Glutamatergic neuron (in vitro differentiated cells): ENCODE measurements around the gene GABPB1. TPM values are rescaled to one million over a fixed set of nuclear protein-coding genes. Genes with fewer than 3 reads are reported as not detected.

Experiments
- DNase-seq: peaks from one replicate; pipeline ENCODE4 v3.0.0; 2022
- H3K27ac Mint-ChIP-seq: one replicate; pipeline ENCODE4 v1.8.0; 2020; ENCODE audit warnings: mild to moderate bottlenecking, mixed read lengths, inconsistent platforms; ENCODE audit not compliant: unreplicated experiment
- H3K27me3 Mint-ChIP-seq: one replicate; pipeline ENCODE4 v1.8.0; 2020; ENCODE audit warnings: mild to moderate bottlenecking, moderate library complexity, mixed read lengths, inconsistent platforms; ENCODE audit not compliant: unreplicated experiment
- H3K36me3 Mint-ChIP-seq: one replicate; pipeline ENCODE4 v1.8.0; 2020; ENCODE audit warnings: mild to moderate bottlenecking, mixed read lengths, inconsistent platforms; ENCODE audit not compliant: unreplicated experiment
- H3K4me1 Mint-ChIP-seq: one replicate; pipeline ENCODE4 v1.8.0; 2020; ENCODE audit warnings: mild to moderate bottlenecking, low read depth, mixed read lengths, inconsistent platforms; ENCODE audit not compliant: unreplicated experiment
- H3K4me3 Mint-ChIP-seq: one replicate; pipeline ENCODE4 v1.8.0; 2020; ENCODE audit warnings: mild to moderate bottlenecking, mixed read lengths, inconsistent platforms; ENCODE audit not compliant: unreplicated experiment
- H3K9me3 Mint-ChIP-seq: one replicate; pipeline ENCODE4 v1.8.0; 2020; ENCODE audit warnings: mild to moderate bottlenecking, moderate library complexity, mixed read lengths, inconsistent platforms; ENCODE audit not compliant: unreplicated experiment
- total RNA-seq: library from RNA; stranded (reverse); fragmentation: NEBNext Ultra II Directional; extraction: Animal tissue kit (Norgen Biotek cat#: 25700); gene quantifications from one replicate; pipeline ENCODE4 v1.2.1, GENCODE V29; 2021; ENCODE audit not compliant: unreplicated experiment
- TF ChIP-seq, protein P1 (sequence below): fragments of 200-600 bp; sonication (generic); IDR thresholded peaks from one replicate; pipeline ENCODE4 v1.5.0; 2021; ENCODE audit not compliant: partially characterized antibody, unreplicated experiment

GABPB1 gene
- total RNA-seq, 1 donor from 2014 or later: 23.9 TPM

DNA sequence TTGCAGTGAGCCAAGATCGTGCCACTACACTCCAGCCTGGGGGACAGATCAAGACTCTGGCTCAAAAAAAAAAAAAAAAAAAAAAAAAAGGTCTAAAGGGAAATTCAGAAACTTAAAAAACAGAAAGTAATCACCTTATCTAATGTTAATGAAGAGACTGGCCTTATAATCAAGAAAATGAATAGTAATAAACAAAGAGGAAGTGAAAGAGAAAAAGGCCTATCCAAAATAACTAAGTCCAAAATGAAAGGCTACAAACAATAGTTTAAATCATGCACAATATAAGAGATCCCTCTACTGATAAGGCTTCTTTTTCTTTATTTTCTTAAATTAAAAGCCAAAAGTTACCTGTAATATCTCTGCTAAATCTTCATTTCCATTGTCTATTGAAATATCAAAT lies 52.4 kb downstream of the GABPB1 start:
- H3K4me1 Mint-ChIP-seq: no peaks in the 10 kb centered on the region
- no peaks in the 10 kb centered on the region for H3K27me3 Mint-ChIP-seq
- no peak overlapping the region for H3K27ac Mint-ChIP-seq
- H3K4me3 Mint-ChIP-seq: no peak overlapping the region
- H3K36me3 Mint-ChIP-seq: peaks cover 7% of the 10 kb centered on the region
- no peaks in the 10 kb centered on the region for H3K9me3 Mint-ChIP-seq
- TF ChIP-seq, protein P1, sequence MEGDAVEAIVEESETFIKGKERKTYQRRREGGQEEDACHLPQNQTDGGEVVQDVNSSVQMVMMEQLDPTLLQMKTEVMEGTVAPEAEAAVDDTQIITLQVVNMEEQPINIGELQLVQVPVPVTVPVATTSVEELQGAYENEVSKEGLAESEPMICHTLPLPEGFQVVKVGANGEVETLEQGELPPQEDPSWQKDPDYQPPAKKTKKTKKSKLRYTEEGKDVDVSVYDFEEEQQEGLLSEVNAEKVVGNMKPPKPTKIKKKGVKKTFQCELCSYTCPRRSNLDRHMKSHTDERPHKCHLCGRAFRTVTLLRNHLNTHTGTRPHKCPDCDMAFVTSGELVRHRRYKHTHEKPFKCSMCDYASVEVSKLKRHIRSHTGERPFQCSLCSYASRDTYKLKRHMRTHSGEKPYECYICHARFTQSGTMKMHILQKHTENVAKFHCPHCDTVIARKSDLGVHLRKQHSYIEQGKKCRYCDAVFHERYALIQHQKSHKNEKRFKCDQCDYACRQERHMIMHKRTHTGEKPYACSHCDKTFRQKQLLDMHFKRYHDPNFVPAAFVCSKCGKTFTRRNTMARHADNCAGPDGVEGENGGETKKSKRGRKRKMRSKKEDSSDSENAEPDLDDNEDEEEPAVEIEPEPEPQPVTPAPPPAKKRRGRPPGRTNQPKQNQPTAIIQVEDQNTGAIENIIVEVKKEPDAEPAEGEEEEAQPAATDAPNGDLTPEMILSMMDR: no peak
- no peak for DNase-seq

DNA sequence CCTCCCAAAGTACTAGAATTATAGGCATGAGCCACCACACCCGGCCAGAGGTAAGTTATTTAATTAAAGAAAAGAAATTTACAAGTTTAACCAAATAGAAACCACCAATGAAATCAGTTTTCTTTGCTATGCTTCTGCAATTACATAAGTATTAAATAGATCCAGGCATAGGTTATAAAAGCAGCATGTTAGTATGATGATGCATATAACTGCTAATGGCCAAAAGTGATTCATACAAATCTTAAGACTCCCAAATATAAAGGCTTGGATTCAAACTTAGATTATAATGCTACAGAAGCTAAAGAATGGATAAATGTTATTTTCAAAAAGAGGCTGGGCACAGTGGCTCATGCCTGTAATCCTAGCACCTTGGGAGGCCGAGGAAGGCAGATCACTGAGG lies 56.7 kb downstream of the GABPB1 start:
- no peaks in the 10 kb centered on the region for H3K27me3 Mint-ChIP-seq

DNA sequence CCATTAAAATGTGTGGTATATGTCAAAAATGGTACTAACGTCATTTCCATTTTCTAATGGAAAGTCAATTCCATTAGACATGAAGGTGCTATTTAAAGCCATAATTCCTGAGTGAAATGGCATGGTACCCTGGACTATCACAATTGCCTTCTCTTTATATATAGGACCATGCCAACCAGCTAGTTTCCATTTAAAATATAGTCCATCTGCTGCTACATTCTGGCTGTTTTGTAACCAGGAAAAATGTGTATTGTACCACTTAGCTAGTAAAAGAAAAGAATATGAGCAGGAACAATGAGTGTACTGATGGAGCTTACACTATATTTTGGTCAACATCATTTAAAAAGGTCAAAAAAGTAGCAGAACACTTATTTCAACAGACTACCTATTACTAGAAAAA lies 59.0 kb downstream of the GABPB1 start:
- H3K27ac Mint-ChIP-seq: no peak overlapping the region
- no peaks in the 10 kb centered on the region for H3K36me3 Mint-ChIP-seq
- TF ChIP-seq, protein P1: no peak
- no peak for DNase-seq
- H3K4me1 Mint-ChIP-seq: no peaks in the 10 kb centered on the region
- no peaks in the 10 kb centered on the region for H3K9me3 Mint-ChIP-seq
- H3K27me3 Mint-ChIP-seq: no peaks in the 10 kb centered on the region
- H3K4me3 Mint-ChIP-seq: no peak overlapping the region

More for the DNA sequence above, 56.7 kb downstream of the GABPB1 start:
- TF ChIP-seq, protein P1: no peak
- no peaks in the 10 kb centered on the region for H3K9me3 Mint-ChIP-seq
- H3K27ac Mint-ChIP-seq: no peak overlapping the region
- no peak overlapping the region for H3K4me3 Mint-ChIP-seq
- H3K4me1 Mint-ChIP-seq: no peaks in the 10 kb centered on the region
- H3K36me3 Mint-ChIP-seq: no peaks in the 10 kb centered on the region
- no peak for DNase-seq

DNA sequence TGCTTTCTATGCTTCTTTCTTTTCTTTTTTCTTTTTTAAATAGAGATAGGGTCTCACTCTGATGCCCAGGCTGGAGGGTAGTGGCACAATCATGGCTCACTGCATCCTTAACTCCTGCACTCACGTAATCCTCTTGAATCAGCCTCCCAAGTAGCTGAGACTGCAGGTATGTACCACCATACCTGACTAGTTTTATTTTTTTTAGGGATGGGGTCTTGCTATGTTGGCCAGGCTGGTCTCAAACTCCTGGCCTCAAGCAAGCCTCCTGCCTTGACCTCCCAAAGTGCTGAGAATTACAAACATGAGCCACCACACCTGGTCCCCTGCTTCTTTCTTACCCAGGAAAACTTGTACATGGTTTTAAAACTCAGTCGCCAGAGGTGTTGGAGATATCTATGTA lies 65.2 kb downstream of the GABPB1 start:
- no peaks in the 10 kb centered on the region for H3K4me1 Mint-ChIP-seq
- H3K27ac Mint-ChIP-seq: no peak overlapping the region
- no peaks in the 10 kb centered on the region for H3K36me3 Mint-ChIP-seq
- TF ChIP-seq, protein P1: no peak
- H3K4me3 Mint-ChIP-seq: no peak overlapping the region
- peaks cover 2% of the 10 kb centered on the region for H3K27me3 Mint-ChIP-seq
- no peaks in the 10 kb centered on the region for H3K9me3 Mint-ChIP-seq
- DNase-seq: no peak

DNA sequence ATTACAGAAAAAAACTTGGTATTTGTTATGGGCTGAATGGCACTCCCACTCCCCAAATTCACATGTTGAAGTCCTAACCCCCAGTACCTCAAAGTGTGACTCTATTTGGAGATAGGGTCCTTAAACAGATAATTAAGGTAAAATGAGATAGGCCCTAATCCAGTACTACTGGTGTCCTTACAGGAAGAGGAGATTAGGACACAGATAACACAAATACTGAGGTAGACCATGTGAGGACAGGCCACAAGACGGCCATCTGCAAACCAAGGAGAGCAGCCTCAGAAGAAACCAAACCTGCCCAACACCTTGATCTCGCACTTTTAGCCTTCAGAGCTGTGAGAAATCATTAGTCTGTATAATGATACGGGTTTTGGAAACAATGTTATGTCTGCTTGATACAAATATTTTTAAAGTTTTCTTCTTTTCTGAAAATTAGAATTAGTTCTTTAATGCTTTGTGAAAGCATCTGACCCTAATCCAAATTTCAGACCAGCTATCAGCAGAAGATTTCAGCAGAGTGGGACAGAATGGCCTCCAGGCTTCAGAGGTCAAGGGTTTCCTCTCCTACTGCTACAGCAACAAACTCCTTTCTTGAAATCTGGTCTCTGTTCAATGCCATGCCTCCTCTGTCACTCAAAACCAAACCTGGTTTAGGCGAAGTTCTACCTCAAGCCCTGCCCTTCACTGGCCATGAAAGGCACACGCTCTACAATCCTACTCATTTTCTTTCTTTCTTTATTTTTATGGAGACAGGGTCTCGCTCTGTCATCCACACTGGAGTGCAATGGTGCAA lies 67.5 kb downstream of the GABPB1 start:
- Mint-ChIP-seq H3K27me3 (peaks cover 2% of the 10 kb centered on the region), H3K4me1 (no peaks in the 10 kb centered on the region), H3K9me3 (no peaks in the 10 kb centered on the region), H3K36me3 (no peaks in the 10 kb centered on the region), H3K27ac (no peak overlapping the region), H3K4me3 (no peak overlapping the region)
- DNase-seq: no peak
- TF ChIP-seq, protein P1: no peak
